GM23338 (cell line): ENCODE results near the gene TRNP1. TPM values are rescaled to one million over a fixed set of nuclear protein-coding genes. Genes with fewer than 3 reads are reported as not detected.

ENCODE experiments used
- ATAC-seq: fragments of 200-7000 bp; cut with Tn5 transposase; 3 replicates; pipeline ENCODE4 v1.9.1; 2020
- DNase-seq: peaks from one replicate; pipeline ENCODE4 v3.0.0-alpha.2; 2015; ENCODE audit warnings: low spot score
- H2AFZ ChIP-seq: fragments of 200-600 bp; sonication (generic); 2 replicates; pipeline ENCODE4 v1.8.0; 2016; ENCODE audit warnings: antibody characterized with exemption, mild to moderate bottlenecking, moderate library complexity
- H3F3A ChIP-seq: fragments of 200-600 bp; sonication (generic); replicated peaks from 2 replicates; pipeline ENCODE4 v1.8.0; 2017; ENCODE audit warnings: antibody characterized with exemption, mixed run types, low read depth
- H3K27ac ChIP-seq: fragments of 200-600 bp; sonication (generic); 2 replicates; pipeline ENCODE4 v1.6.1; 2016; ENCODE audit warnings: low read depth
- H3K27me3 ChIP-seq: fragments of 200-600 bp; sonication (generic); 2 replicates; pipeline ENCODE4 v1.8.0; 2016; ENCODE audit warnings: mild to moderate bottlenecking, mixed run types, moderate library complexity; ENCODE audit not compliant: insufficient read depth
- H3K36me3 ChIP-seq: fragments of 200-600 bp; sonication (generic); 2 replicates; pipeline ENCODE4 v1.8.0; 2016; ENCODE audit warnings: mild to moderate bottlenecking; ENCODE audit not compliant: insufficient read depth
- H3K4me1 ChIP-seq: fragments of 200-600 bp; sonication (generic); 2 replicates; pipeline ENCODE4 v1.8.0; 2016; ENCODE audit warnings: mild to moderate bottlenecking, moderate library complexity; ENCODE audit not compliant: insufficient read depth
- H3K4me2 ChIP-seq: fragments of 200-600 bp; sonication (generic); 2 replicates; pipeline ENCODE4 v1.7.1; 2017; ENCODE audit warnings: mixed run types
- H3K4me3 ChIP-seq: fragments of 200-600 bp; sonication (generic); 2 replicates; pipeline ENCODE4 v1.6.1; 2016; ENCODE audit warnings: mixed run types
- H3K79me2 ChIP-seq: fragments of 200-600 bp; sonication (generic); replicated peaks from 2 replicates; pipeline ENCODE4 v1.8.0; 2017; ENCODE audit warnings: mild to moderate bottlenecking; ENCODE audit not compliant: insufficient read depth
- H3K9me2 ChIP-seq: fragments of 200-600 bp; sonication (generic); 2 replicates; pipeline ENCODE4 v1.8.0; 2017; ENCODE audit not compliant: insufficient read depth
- H4K20me1 ChIP-seq: fragments of 200-600 bp; sonication (generic); replicated peaks from 2 replicates; pipeline ENCODE4 v1.8.0; 2017; ENCODE audit warnings: mild to moderate bottlenecking; ENCODE audit not compliant: insufficient read depth
- H3K27ac Mint-ChIP-seq: 2 replicates; pipeline ENCODE4 v1.8.0; 2020; ENCODE audit warnings: inconsistent platforms, mild to moderate bottlenecking, moderate library complexity, mixed read lengths
- H3K27me3 Mint-ChIP-seq: 3 replicates; pipeline ENCODE4 v1.8.0; 2022; ENCODE audit warnings: low read depth, mild to moderate bottlenecking, moderate library complexity, mixed read lengths, inconsistent platforms; ENCODE audit not compliant: insufficient read depth, poor library complexity
- H3K36me3 Mint-ChIP-seq: 3 replicates; pipeline ENCODE4 v1.8.0; 2021; ENCODE audit warnings: low read depth, mild to moderate bottlenecking, inconsistent platforms, moderate library complexity, mixed read lengths
- H3K4me1 Mint-ChIP-seq: 3 replicates; pipeline ENCODE4 v1.8.0; 2020; ENCODE audit warnings: mild to moderate bottlenecking, inconsistent platforms, mixed read lengths
- H3K4me3 Mint-ChIP-seq: 3 replicates; pipeline ENCODE4 v1.8.0; 2021; ENCODE audit warnings: moderate library complexity, mild to moderate bottlenecking, inconsistent platforms, mixed read lengths
- H3K9me3 Mint-ChIP-seq: 3 replicates; pipeline ENCODE4 v1.8.0; 2020; ENCODE audit warnings: moderate library complexity, mild to moderate bottlenecking, inconsistent platforms, mixed read lengths
- CREB1 ChIP-seq: fragments of 250-450 bp; sonication (Bioruptor Pico); IDR thresholded peaks from 2 replicates; pipeline ENCODE4 v1.5.0; 2020; ENCODE audit warnings: low read depth, mild to moderate bottlenecking, moderate library complexity
- POLR2AphosphoS5 ChIP-seq: IDR thresholded peaks from 2 replicates; pipeline ENCODE4 v1.6.1; 2016; ENCODE audit warnings: antibody characterized with exemption, low read depth
- STAT1 ChIP-seq: IDR thresholded peaks from one replicate; pipeline ENCODE4 v1.6.1; 2016; ENCODE audit warnings: antibody characterized with exemption; ENCODE audit not compliant: unreplicated experiment
- ZNF114 ChIP-seq: fragments of 250-450 bp; sonication (Bioruptor Pico); IDR thresholded peaks from 2 replicates; pipeline ENCODE4 v1.5.0; 2020; ENCODE audit warnings: mild to moderate bottlenecking, moderate library complexity
- ZNF331 ChIP-seq: fragments of 250-450 bp; sonication (Bioruptor Pico); IDR thresholded peaks from 2 replicates; pipeline ENCODE4 v1.5.0; 2020; ENCODE audit warnings: low read depth, mild to moderate bottlenecking, moderate library complexity
- polyA plus RNA-seq: library from polyadenylated mRNA; unstranded; fragments of >200 nt; fragmentation: Nextera tagmentation; extraction: Ambion mirVana; gene quantifications from 2 replicates; pipeline ENCODE4 v1.2.1, GENCODE V29; 2016
- total RNA-seq: library from RNA; depleted of rRNA; stranded (reverse); fragments of >200 nt; shearing (Covaris generic); gene quantifications from 2 replicates; pipeline ENCODE4 v1.2.3, GENCODE V29; 2014
- TF ChIP-seq, protein P1 (sequence below), 2 experiments: fragments of 200-600 bp in 1 of 2; sonication (generic) in 1 of 2; conservative IDR thresholded peaks; 2 replicates each; pipeline versions ENCODE4 v1.5.1 to v1.6.1; 2016 to 2017; ENCODE audit warnings: antibody characterized with exemption in 2 of 2, low read depth in 2 of 2, mild to moderate bottlenecking in 2 of 2, moderate library complexity in 1 of 2

The TRNP1 gene
- total and polyA plus RNA-seq, 2 experiments from 2014 or later = 21.2 to 54.3 TPM

DNA sequence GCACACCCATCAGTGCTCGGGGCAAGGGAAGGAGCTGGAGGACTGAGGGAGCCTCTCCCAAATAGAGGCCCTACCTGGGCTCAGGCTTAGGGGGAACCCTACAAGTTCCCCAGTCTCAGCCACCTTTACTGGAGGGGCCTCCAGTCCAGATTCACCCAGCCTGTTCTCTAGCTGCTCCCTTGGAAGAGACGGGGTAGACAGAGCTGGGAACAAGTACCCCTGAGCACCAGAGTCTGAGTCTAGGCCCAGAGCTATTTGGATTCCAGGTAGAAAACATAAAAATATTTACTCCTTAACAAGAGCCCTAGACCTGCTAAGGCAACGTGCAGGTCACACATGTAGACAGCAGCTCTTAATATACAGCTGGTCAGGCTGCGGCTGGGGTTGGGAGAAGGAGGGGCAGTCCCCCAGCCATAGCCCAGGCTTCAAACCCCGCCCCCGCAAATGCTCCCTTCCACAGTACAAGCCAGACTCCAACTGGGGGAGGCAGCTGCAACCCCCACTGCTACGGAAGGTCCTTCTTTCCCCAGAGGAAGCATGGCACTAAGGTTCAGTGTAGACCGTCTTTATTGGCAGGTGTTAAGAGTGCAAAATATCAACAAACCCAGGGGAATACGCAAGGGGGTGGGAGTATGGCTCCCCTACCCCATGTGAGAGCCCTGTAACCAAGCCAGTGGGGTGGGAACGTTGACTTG lies 11.1 kb downstream of the TRNP1 start:
- H3K4me3 ChIP-seq = 0 out of 2 replicates have a peak overlapping the region, but pooled peaks have one; percentile 29
- H3F3A ChIP-seq = peaks cover 77% of the 10 kb centered on the region
- H3K9me3 Mint-ChIP-seq = no peaks in the 10 kb centered on the region; the same call in 2 of the 3 replicates
- DNase-seq (peak; percentile 62), ATAC-seq (peak; percentile 5)
- H3K27me3 Mint-ChIP-seq = peaks cover 57% of the 10 kb centered on the region
- peak overlapping the region; percentile 94 for H3K27ac ChIP-seq
- peak overlapping the region; percentile 91 for H3K27ac Mint-ChIP-seq
- no peaks in the 10 kb centered on the region for H3K27me3 ChIP-seq
- peak overlapping the region; percentile 64 for H3K4me2 ChIP-seq
- H2AFZ ChIP-seq = no peak overlapping the region
- peaks cover 86% of the 10 kb centered on the region for H3K36me3 Mint-ChIP-seq
- no peaks in the 10 kb centered on the region for H3K9me2 ChIP-seq
- peak overlapping the region; percentile 45; the same call in 1 of the 3 replicates for H3K4me3 Mint-ChIP-seq
- H3K36me3 ChIP-seq = peaks cover 15% of the 10 kb centered on the region
- H3K4me1 ChIP-seq = peaks cover 79% of the 10 kb centered on the region
- TF ChIP-seq CREB1 (CRISPR knock-in tag) (no peak), STAT1 (no peak), ZNF331 (CRISPR knock-in tag) (no peak), POLR2AphosphoS5 (peak; percentile 61)
- TF ChIP-seq, protein P1, sequence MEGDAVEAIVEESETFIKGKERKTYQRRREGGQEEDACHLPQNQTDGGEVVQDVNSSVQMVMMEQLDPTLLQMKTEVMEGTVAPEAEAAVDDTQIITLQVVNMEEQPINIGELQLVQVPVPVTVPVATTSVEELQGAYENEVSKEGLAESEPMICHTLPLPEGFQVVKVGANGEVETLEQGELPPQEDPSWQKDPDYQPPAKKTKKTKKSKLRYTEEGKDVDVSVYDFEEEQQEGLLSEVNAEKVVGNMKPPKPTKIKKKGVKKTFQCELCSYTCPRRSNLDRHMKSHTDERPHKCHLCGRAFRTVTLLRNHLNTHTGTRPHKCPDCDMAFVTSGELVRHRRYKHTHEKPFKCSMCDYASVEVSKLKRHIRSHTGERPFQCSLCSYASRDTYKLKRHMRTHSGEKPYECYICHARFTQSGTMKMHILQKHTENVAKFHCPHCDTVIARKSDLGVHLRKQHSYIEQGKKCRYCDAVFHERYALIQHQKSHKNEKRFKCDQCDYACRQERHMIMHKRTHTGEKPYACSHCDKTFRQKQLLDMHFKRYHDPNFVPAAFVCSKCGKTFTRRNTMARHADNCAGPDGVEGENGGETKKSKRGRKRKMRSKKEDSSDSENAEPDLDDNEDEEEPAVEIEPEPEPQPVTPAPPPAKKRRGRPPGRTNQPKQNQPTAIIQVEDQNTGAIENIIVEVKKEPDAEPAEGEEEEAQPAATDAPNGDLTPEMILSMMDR (conservative IDR thresholded peaks at IDR 0.05; ENCODE audit: low read depth in 2 of 2) = no peak
- H4K20me1 ChIP-seq = peaks cover 5% of the 10 kb centered on the region; the same call in 1 of the 2 replicates
- H3K79me2 ChIP-seq = peaks cover 50% of the 10 kb centered on the region
- H3K4me1 Mint-ChIP-seq = peaks cover 76% of the 10 kb centered on the region

DNA sequence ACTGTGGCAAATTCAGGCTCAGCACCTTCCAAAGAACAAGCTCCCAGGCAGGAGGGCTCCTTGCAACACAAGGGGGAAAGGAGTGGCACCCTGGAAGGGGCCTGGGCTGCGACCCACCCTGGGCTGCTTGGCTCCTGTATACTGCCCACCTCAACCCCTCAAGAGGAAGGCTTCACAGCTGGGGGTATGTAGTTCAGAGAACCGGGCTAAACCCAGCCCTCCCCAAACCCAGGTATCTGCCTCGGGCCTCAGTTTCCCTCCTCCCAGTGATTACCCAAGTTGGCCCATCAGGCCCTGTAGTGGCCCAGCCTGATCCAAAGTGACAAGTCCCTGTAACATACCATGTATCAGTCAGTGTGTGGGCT lies 11.7 kb downstream of the TRNP1 start:
- Histone ChIP-seq H3K27me3 (no peaks in the 10 kb centered on the region), H3K4me3 (0 out of 2 replicates have a peak overlapping the region, but pooled peaks have one; percentile 29), H3F3A (peaks cover 81% of the 10 kb centered on the region), H3K79me2 (peaks cover 56% of the 10 kb centered on the region), H3K36me3 (peaks cover 14% of the 10 kb centered on the region), H2AFZ (no peak overlapping the region), H3K27ac (peak overlapping the region; percentile 94), H3K9me2 (no peaks in the 10 kb centered on the region), H3K4me2 (peak overlapping the region; percentile 64), H4K20me1 (peaks cover 5% of the 10 kb centered on the region; the same call in 1 of the 2 replicates), H3K4me1 (peaks cover 79% of the 10 kb centered on the region)
- Mint-ChIP-seq H3K9me3 (no peaks in the 10 kb centered on the region; the same call in 2 of the 3 replicates), H3K36me3 (peaks cover 86% of the 10 kb centered on the region), H3K27me3 (peaks cover 52% of the 10 kb centered on the region), H3K4me1 (peaks cover 76% of the 10 kb centered on the region), H3K4me3 (peak overlapping the region; percentile 14; the same call in 1 of the 3 replicates), H3K27ac (peak overlapping the region; percentile 98)
- no peak for DNase-seq
- ATAC-seq = no peak
- TF ChIP-seq ZNF114 (CRISPR knock-in tag) = no peak
- peak; percentile 7; the same call in 1 of the 2 replicates for TF ChIP-seq POLR2AphosphoS5
